HepG2 (cell line): ENCODE measurements around the gene APOC1. TPM values are rescaled to one million over a fixed set of nuclear protein-coding genes. Genes with fewer than 3 reads are reported as not detected.

Experiments used
- ARHGAP35 ChIP-seq: sonication (generic); formaldehyde crosslinking; IDR thresholded peaks from 2 replicates; pipeline ENCODE4 v1.9.0; 2022; ENCODE audit warnings: mild to moderate bottlenecking, inconsistent platforms, moderate library complexity, missing genetic modification reagents, borderline replicate concordance
- ARID2 ChIP-seq: sonication (generic); formaldehyde crosslinking; IDR thresholded peaks from 2 replicates; pipeline ENCODE4 v1.8.1; 2022; ENCODE audit warnings: mild to moderate bottlenecking, missing genetic modification reagents, borderline replicate concordance
- ATF6 ChIP-seq: sonication (generic); formaldehyde crosslinking; conservative IDR thresholded peaks from 2 replicates; pipeline ENCODE4 v1.4.0; 2020; ENCODE audit warnings: missing genetic modification reagents
- CBFB ChIP-seq: sonication (generic); formaldehyde crosslinking; IDR thresholded peaks from 2 replicates; pipeline ENCODE4 v1.4.0; 2020; ENCODE audit warnings: missing genetic modification reagents
- CSRNP2 ChIP-seq: sonication (generic); formaldehyde crosslinking; conservative IDR thresholded peaks from 2 replicates; pipeline ENCODE4 v1.8.0; 2022; ENCODE audit warnings: low read depth, missing genetic modification reagents
- FOXP1 ChIP-seq, 2 experiments: fragments of 450-650 bp in 1 of 2; IDR thresholded peaks; 2 replicates each; pipeline ENCODE4 v1.6.1; 2017 to 2018; ENCODE audit warnings: antibody characterized with exemption in 1 of 2
- IRF9 ChIP-seq: sonication (generic); formaldehyde crosslinking; IDR thresholded peaks from 2 replicates; pipeline ENCODE4 v1.8.0; 2022; ENCODE audit warnings: missing genetic modification reagents, mild to moderate bottlenecking, borderline replicate concordance
- KDM5A ChIP-seq: fragments of 200-600 bp; sonication (generic); IDR thresholded peaks from 2 replicates; pipeline ENCODE4 v1.7.0; 2018; ENCODE audit warnings: antibody characterized with exemption, mild to moderate bottlenecking, low read length, borderline replicate concordance
- MXD3 ChIP-seq: IDR thresholded peaks from 2 replicates; pipeline ENCODE4 v1.6.1; 2016; ENCODE audit warnings: mild to moderate bottlenecking, missing biosample characterization, missing genetic modification reagents
- MXD4 ChIP-seq: IDR thresholded peaks from 2 replicates; pipeline ENCODE4 v1.6.1; 2016; ENCODE audit warnings: mild to moderate bottlenecking, missing biosample characterization, missing genetic modification reagents
- NR3C1 ChIP-seq: sonication (generic); formaldehyde crosslinking; IDR thresholded peaks from 2 replicates; pipeline ENCODE4 v1.4.0; 2020; ENCODE audit warnings: missing genetic modification reagents
- PAF1 ChIP-seq: IDR thresholded peaks from 2 replicates; pipeline ENCODE4 v1.6.1; 2016; ENCODE audit warnings: missing genetic modification reagents, missing compliant biosample characterization
- RFX5 ChIP-seq: IDR thresholded peaks from 2 replicates; pipeline ENCODE4 v1.6.1; 2011; ENCODE audit warnings: low read depth, low read length, improper control_type of control experiment
- RFXANK ChIP-seq: IDR thresholded peaks from 2 replicates; pipeline ENCODE4 v1.6.1; 2016
- RXRB ChIP-seq: IDR thresholded peaks from 2 replicates; pipeline ENCODE4 v1.6.1; 2016; ENCODE audit warnings: borderline replicate concordance, missing genetic modification reagents, missing compliant biosample characterization
- SAFB2 ChIP-seq: sonication (generic); formaldehyde crosslinking; IDR thresholded peaks from 2 replicates; pipeline ENCODE4 v1.5.1; 2020; ENCODE audit warnings: missing genetic modification reagents, low read depth, mild to moderate bottlenecking, borderline replicate concordance
- SIX1 ChIP-seq: sonication (generic); formaldehyde crosslinking; IDR thresholded peaks from 2 replicates; pipeline ENCODE4 v1.4.0; 2020; ENCODE audit warnings: missing genetic modification reagents, borderline replicate concordance
- SKI ChIP-seq: fragments of 450-650 bp; IDR thresholded peaks from one replicate; pipeline ENCODE4 v1.6.1; 2018; ENCODE audit warnings: mild to moderate bottlenecking; ENCODE audit not compliant: partially characterized antibody
- SMYD3 ChIP-seq: sonication (generic); formaldehyde crosslinking; IDR thresholded peaks from 2 replicates; pipeline ENCODE4 v1.8.1; 2023; ENCODE audit warnings: mild to moderate bottlenecking, missing genetic modification reagents
- ZBTB38 ChIP-seq: sonication (generic); formaldehyde crosslinking; IDR thresholded peaks from 2 replicates; pipeline ENCODE4 v1.5.1; 2020; ENCODE audit warnings: mild to moderate bottlenecking, missing genetic modification reagents
- ZNF230 ChIP-seq: sonication (generic); formaldehyde crosslinking; IDR thresholded peaks from 2 replicates; pipeline ENCODE4 v1.4.0; 2020; ENCODE audit warnings: mild to moderate bottlenecking, missing genetic modification reagents
- ZNF414 ChIP-seq: sonication (generic); formaldehyde crosslinking; IDR thresholded peaks from 2 replicates; pipeline ENCODE4 v1.5.0; 2020; ENCODE audit warnings: missing genetic modification reagents
- ZNF543 ChIP-seq: sonication (generic); formaldehyde crosslinking; IDR thresholded peaks from 2 replicates; pipeline ENCODE4 v1.4.0; 2020; ENCODE audit warnings: mild to moderate bottlenecking, missing genetic modification reagents
- polyA plus RNA-seq, 8 experiments: library from polyadenylated mRNA; depleted of rRNA in 3 of 8; stranded (reverse) in 7 of 8; unstranded in 1 of 8; fragments of >200 nt; fragmentation: Illumina TruSeq in 4 of 8; extraction: Trizol in 4 of 8; gene quantifications; 2 replicates each; pipeline versions ENCODE4 v1.2.1 to v1.2.3, GENCODE V29; 2011 to 2016; ENCODE audit warnings: low read depth in 4 of 8, missing spikeins in 1 of 8, mixed read lengths in 1 of 8; ENCODE audit not compliant: insufficient read depth in 1 of 8
- total RNA-seq, 5 experiments: library from RNA; depleted of rRNA; stranded (reverse); fragments of >200 nt; fragmentation: Illumina TruSeq; extraction: Trizol; gene quantifications; 2 replicates each; pipeline ENCODE4 v1.2.3, GENCODE V29; 2016; ENCODE audit warnings: low read depth in 1 of 5

APOC1 gene
- total and polyA plus RNA-seq, 2 of the 13 experiments (the other 11 are each of a cell fraction or from before 2014, with no cell fraction given): 600 to 1,235 TPM

- TF ChIP-seq CSRNP2 (no peak), ATF6 (CRISPR knock-in tag) (no peak; the same call in 1 of the 2 replicates), ARHGAP35 (CRISPR knock-in tag) (no peak), CBFB (0 out of 2 replicates have a peak, but pooled peaks have one; percentile 39), ZBTB38 (CRISPR knock-in tag) (peak; percentile 69), ARID2 (0 out of 2 replicates have a peak, but pooled peaks have one; percentile 75), SMYD3 (CRISPR knock-in tag) (peak; percentile 82; the same call in 1 of the 2 replicates), RXRB (peak; percentile 92), MXD4 (CRISPR knock-in tag) (0 out of 2 replicates have a peak, but pooled peaks have one; percentile 36), FOXP1 (IDR thresholded peaks at IDR 0.05) (no peak), FOXP1 (CRISPR knock-in tag; IDR thresholded peaks at IDR 0.05) (peak; percentile 25; the same call in 1 of the 2 replicates), SAFB2 (CRISPR knock-in tag) (peak; percentile 88), SKI (peak; percentile 84), IRF9 (0 out of 2 replicates have a peak, but pooled peaks have one; percentile 28), ZNF230 (CRISPR knock-in tag) (peak; percentile 77; the same call in 1 of the 2 replicates), MXD3 (CRISPR knock-in tag) (no peak; the same call in 1 of the 2 replicates), RFX5 (peak; percentile 22; the same call in 1 of the 2 replicates), ZNF414 (CRISPR knock-in tag) (peak; percentile 47; the same call in 1 of the 2 replicates), NR3C1 (CRISPR knock-in tag) (no peak), SIX1 (CRISPR knock-in tag) (peak; percentile 9), ZNF543 (CRISPR knock-in tag) (peak; percentile 88), KDM5A (0 out of 2 replicates have a peak, but pooled peaks have one; percentile 30), PAF1 (CRISPR knock-in tag) (peak; percentile 89), RFXANK (peak; percentile 88; the same call in 1 of the 2 replicates)
Observed at GRCh38 chr19:44903602-44904425, 10.6 kb upstream of the APOC1 start (continued).
